Endothelial cell of umbilical vein (primary cell): ENCODE measurements around the gene FABP7. TPM values are rescaled to one million over a fixed set of nuclear protein-coding genes. Genes with fewer than 3 reads are reported as not detected.

Source experiments
- BruUV-seq: library from RNA; stranded (reverse); fragments of 400-500 nt; replicated peaks from 2 replicates; lab custom pipeline; 2021; lab: Mats Ljungman, UMichigan
- CTCF ChIA-PET: fragments of 300-600, 350-600 bp; sonication (Branson Sonifier 250); formaldehyde crosslinking; loops from one replicate; lab custom pipeline; 2021; ENCODE audit warnings: antibody characterized with exemption, inconsistent platforms; lab: Charles Lee
- POLR2A ChIA-PET: fragments of 300-600, 350-600 bp; sonication (Branson Sonifier 250); formaldehyde crosslinking; loops from one replicate; lab custom pipeline; 2021; ENCODE audit warnings: antibody characterized with exemption, inconsistent platforms; lab: Charles Lee
- DNase-seq: peaks from one replicate; pipeline ENCODE4 v3.0.0-alpha.2; 2011; ENCODE audit warnings: low read depth, low spot score
- FAIRE-seq: peaks from 2 replicates; lab custom pipeline; 2011; peaks lifted over from hg19 to GRCh38; lab: Jason Lieb, UNC
- H2AFZ ChIP-seq: 2 replicates; pipeline ENCODE4 v1.6.0; 2012; ENCODE audit warnings: low read depth, low read length, control low read depth, inconsistent platforms
- H3K27ac ChIP-seq: 2 replicates; pipeline ENCODE4 v1.5.1; 2011; ENCODE audit warnings: low read depth, mild to moderate bottlenecking, control low read depth, low read length, moderate library complexity; ENCODE audit not compliant: insufficient read depth
- H3K27me3 ChIP-seq, 2 experiments: 2 replicates each; pipeline versions ENCODE4 v1.6.0 to v1.6.1; 2011; ENCODE audit warnings: low read length in 2 of 2, mixed read lengths in 1 of 2; ENCODE audit not compliant: control insufficient read depth in 2 of 2, insufficient read depth in 2 of 2
- H3K36me3 ChIP-seq, 2 experiments: 2 replicates in 1 of 2; 3 replicates in 1 of 2; pipeline ENCODE4 v1.5.1; 2011; ENCODE audit warnings: low read length in 2 of 2, mild to moderate bottlenecking in 1 of 2, moderate library complexity in 1 of 2; ENCODE audit not compliant: control insufficient read depth in 2 of 2, insufficient read depth in 2 of 2; ENCODE audit errors: extremely low read depth in 1 of 2
- H3K4me1 ChIP-seq: 3 replicates; pipeline ENCODE4 v1.5.1; 2011; ENCODE audit warnings: mild to moderate bottlenecking, low read length; ENCODE audit not compliant: control insufficient read depth, insufficient read depth; ENCODE audit errors: extremely low read depth
- H3K4me2 ChIP-seq: 2 replicates; pipeline ENCODE4 v1.6.1; 2011; ENCODE audit warnings: low read length, control low read depth, mixed read lengths; ENCODE audit not compliant: insufficient read depth
- H3K4me3 ChIP-seq, 3 experiments: fragments of 200-600 bp in 1 of 3; sonication (generic), shearing (Covaris generic) in 1 of 3; replicated peaks in 1 of 3; 2 replicates each; pipeline ENCODE4 v1.5.1; 2011 to 2016; ENCODE audit warnings: control low read depth in 3 of 3, low read length in 3 of 3, mild to moderate bottlenecking in 2 of 3, inconsistent platforms in 1 of 3, low read depth in 1 of 3, moderate library complexity in 1 of 3; ENCODE audit not compliant: insufficient read depth in 1 of 3
- H3K79me2 ChIP-seq: 2 replicates; pipeline ENCODE4 v1.6.0; 2012; ENCODE audit warnings: low read length, inconsistent platforms; ENCODE audit not compliant: control insufficient read depth, insufficient read depth
- H3K9ac ChIP-seq: replicated peaks from 2 replicates; pipeline ENCODE3; 2011; ENCODE audit warnings: low read length, control low read depth; ENCODE audit not compliant: insufficient read depth; ENCODE audit errors: extremely low read depth
- H3K9me1 ChIP-seq: replicated peaks from 3 replicates; pipeline ENCODE4 v1.6.0; 2011; ENCODE audit warnings: mild to moderate bottlenecking, low read length; ENCODE audit not compliant: control insufficient read depth, insufficient read depth; ENCODE audit errors: extremely low read depth
- H3K9me3 ChIP-seq: replicated peaks from 2 replicates; pipeline ENCODE4 v1.5.1; 2012; ENCODE audit warnings: low read length, inconsistent platforms; ENCODE audit not compliant: control insufficient read depth, insufficient read depth
- H4K20me1 ChIP-seq: replicated peaks from 2 replicates; pipeline ENCODE3; 2011; ENCODE audit warnings: mild to moderate bottlenecking, low read length; ENCODE audit not compliant: control insufficient read depth, insufficient read depth; ENCODE audit errors: extremely low read depth
- CTCF ChIP-seq, 2 donors: IDR thresholded peaks; 1 replicate in 1 of 2; 2 replicates in 1 of 2; pipeline ENCODE4 v1.5.1; 2011; ENCODE audit warnings: low read length in 2 of 2, mild to moderate bottlenecking in 2 of 2, moderate library complexity in 2 of 2, control low read depth in 1 of 2, inconsistent platforms in 1 of 2, low read depth in 1 of 2; ENCODE audit not compliant: insufficient read depth in 1 of 2; ENCODE audit errors: extremely low read depth in 1 of 2
- EZH2 ChIP-seq: IDR thresholded peaks from 2 replicates; pipeline ENCODE4 v1.6.1; 2012; ENCODE audit warnings: borderline replicate concordance, low read depth, mild to moderate bottlenecking, moderate library complexity, low read length, inconsistent platforms; ENCODE audit not compliant: severe bottlenecking
- FOS ChIP-seq: IDR thresholded peaks from 2 replicates; pipeline ENCODE4 v1.6.1; 2011; ENCODE audit warnings: mild to moderate bottlenecking, low read length, moderate library complexity, borderline replicate concordance; ENCODE audit not compliant: insufficient read depth
- GATA2 ChIP-seq: IDR thresholded peaks from 2 replicates; pipeline ENCODE4 v1.7.0; 2011; ENCODE audit warnings: low read depth, mild to moderate bottlenecking, moderate library complexity, mixed read lengths, low read length; ENCODE audit not compliant: insufficient read length, insufficient read depth
- JUN ChIP-seq: IDR thresholded peaks from 2 replicates; pipeline ENCODE4 v1.6.1; 2011; ENCODE audit warnings: borderline replicate concordance, low read depth; ENCODE audit not compliant: insufficient read length, insufficient read depth
- MAX ChIP-seq: IDR thresholded peaks from 2 replicates; pipeline ENCODE4 v1.6.1; 2011; ENCODE audit not compliant: insufficient read depth, insufficient read length
- MYC ChIP-seq: IDR thresholded peaks from one replicate; pipeline ENCODE4 v1.6.1; 2011; ENCODE audit warnings: mild to moderate bottlenecking, low read depth, low read length
- POLR2A ChIP-seq: IDR thresholded peaks from 2 replicates; pipeline ENCODE4 v1.6.1; 2012; ENCODE audit warnings: low read depth, mild to moderate bottlenecking, control low read depth, low read length
- POLR2AphosphoS5 ChIP-seq: IDR thresholded peaks from 2 replicates; pipeline ENCODE4 v1.6.1; 2012; ENCODE audit warnings: low read depth, mild to moderate bottlenecking, control low read depth, low read length, moderate library complexity; ENCODE audit not compliant: insufficient read depth
- dilution Hi-C: fragments of 300-500 bp; cut with MboI; formaldehyde crosslinking; loops from one replicate; pipeline ENCODE4 v1.15.0; 2019; ENCODE audit warnings: low sequenced_read_pairs; ENCODE audit not compliant: extremely low pct_ligation_motif_present
- intact Hi-C: fragments of 100-400 bp; cut with micrococcal nuclease; formaldehyde crosslinking; loops from one replicate; pipeline ENCODE4 v1.10.0; 2022
- polyA plus RNA-seq, 4 experiments: library from polyadenylated mRNA; depleted of rRNA in 3 of 4; stranded (reverse) in 3 of 4; unstranded in 1 of 4; fragments of >200 nt; gene quantifications; 2 replicates each; pipeline versions ENCODE4 v1.2.1 to v1.2.3, GENCODE V29; 2011 to 2012; ENCODE audit warnings: missing spikeins in 1 of 4
- total RNA-seq: library from RNA; stranded (reverse); gene quantifications from 2 replicates; pipeline ENCODE4 v1.2.3, GENCODE V29; 2021

Gene FABP7
- total and polyA plus RNA-seq, 2 donors (not counting 3 experiments of a cell fraction or from before 2014, with no cell fraction given): not detected

- Histone ChIP-seq H3K4me1 (no peaks in the 10 kb centered on the region), H3K27ac (no peak overlapping the region), H3K9me3 (no peaks in the 10 kb centered on the region), H3K79me2 (no peaks in the 10 kb centered on the region), H2AFZ (no peak overlapping the region), H4K20me1 (no peaks in the 10 kb centered on the region), H3K4me3 (no peak overlapping the region), H3K36me3 (no peaks in the 10 kb centered on the region), H3K27me3 (peaks cover 0 to 3% of the 10 kb centered on the region in 2 experiments), H3K9ac (no peak overlapping the region), H3K9me1 (no peaks in the 10 kb centered on the region), H3K4me2 (no peak overlapping the region)
- no peak for TF ChIP-seq MAX
- no peak for TF ChIP-seq CTCF (IDR thresholded peaks at IDR 0.05; ENCODE audit: extremely low read depth in 1 of 2, insufficient read depth in 1 of 2, low read depth in 1 of 2, low read length in 2 of 2)
- no peak for TF ChIP-seq FOS
- no peak for TF ChIP-seq JUN
- no peak for TF ChIP-seq POLR2AphosphoS5
- no peak for TF ChIP-seq POLR2A
- no peak for TF ChIP-seq MYC
- TF ChIP-seq GATA2: no peak
- TF ChIP-seq EZH2: no peak
- dilution Hi-C loops (no loop called here), intact Hi-C loops (no loop called here)
- no TSS peak for BruUV-seq
- FAIRE-seq (no peak), DNase-seq (no peak)
- ChIA-PET CTCF (interaction anchor here (0.7 kb wide), 1 partner anchor 23 kb away, joined by 3 read pairs; no protein-coding TSS in a partner anchor), POLR2A (no interaction called here)
These were observed 25.8 kb upstream of the FABP7 start for GRCh38 chr6:122753688-122754056.
